Smooth muscle cell (in vitro differentiated cells): ENCODE data around the gene LRP1B. TPM values are rescaled to one million over a fixed set of nuclear protein-coding genes. Genes with fewer than 3 reads are reported as not detected.
A peak's percentile ranks its signal among the peaks of the same experiment; 100 is the strongest.

Source experiments
- DNase-seq: peaks from one replicate; lab custom pipeline; 2025; ENCODE audit not compliant: unreplicated experiment; lab: John Stamatoyannopoulos, UW
- H2AFZ ChIP-seq: fragments of 200-600 bp; sonication (generic); 2 replicates; pipeline ENCODE4 v1.6.0; 2016; ENCODE audit warnings: antibody characterized with exemption, low read depth, mild to moderate bottlenecking
- H3F3A ChIP-seq: fragments of 200-600 bp; sonication (generic); 2 replicates; pipeline ENCODE4 v1.6.0; 2017; ENCODE audit warnings: antibody characterized with exemption, low read depth
- H3K27ac ChIP-seq: fragments of 200-600 bp; sonication (generic); 2 replicates; pipeline ENCODE4 v1.5.1; 2016; ENCODE audit warnings: low read depth, mild to moderate bottlenecking
- H3K27me3 ChIP-seq: fragments of 200-600 bp; sonication (generic); 2 replicates; pipeline ENCODE4 v1.6.1; 2016; ENCODE audit warnings: low read depth, mild to moderate bottlenecking
- H3K36me3 ChIP-seq: fragments of 200-600 bp; sonication (generic); 2 replicates; pipeline ENCODE4 v1.5.1; 2016; ENCODE audit warnings: low read depth
- H3K4me1 ChIP-seq: fragments of 200-600 bp; sonication (generic); 2 replicates; pipeline ENCODE4 v1.5.1; 2016; ENCODE audit warnings: low read depth
- H3K4me2 ChIP-seq: fragments of 200-600 bp; sonication (generic); 2 replicates; pipeline ENCODE4 v1.6.0; 2016; ENCODE audit warnings: mild to moderate bottlenecking
- H3K4me3 ChIP-seq: fragments of 200-600 bp; sonication (generic); 2 replicates; pipeline ENCODE4 v1.5.1; 2016; ENCODE audit warnings: mild to moderate bottlenecking
- H3K79me2 ChIP-seq: fragments of 200-600 bp; sonication (generic); 2 replicates; pipeline ENCODE4 v1.6.0; 2016; ENCODE audit warnings: low read depth, mild to moderate bottlenecking
- H3K9ac ChIP-seq: fragments of 200-600 bp; sonication (generic); 2 replicates; pipeline ENCODE4 v1.6.0; 2016; ENCODE audit warnings: low read depth
- H3K9me3 ChIP-seq: fragments of 200-600 bp; sonication (generic); replicated peaks from 2 replicates; pipeline ENCODE4 v1.5.1; 2016; ENCODE audit warnings: low read depth
- H4K20me1 ChIP-seq: fragments of 200-600 bp; sonication (generic); 2 replicates; pipeline ENCODE4 v1.6.0; 2016; ENCODE audit warnings: low read depth
- WGBS: methylation state at CpG from one replicate; pipeline ENCODE4 v1.1.7; 2016; ENCODE audit warnings: low lambda C conversion rate; 5-methylcytosine and 5-hydroxymethylcytosine counted together
- polyA plus RNA-seq: library from polyadenylated mRNA; unstranded; fragments of >200 nt; fragmentation: Nextera tagmentation; extraction: Ambion mirVana; gene quantifications from 2 replicates; pipeline ENCODE4 v1.2.1, GENCODE V29; 2016
- total RNA-seq: library from RNA; depleted of rRNA; stranded (reverse); fragments of >200 nt; gene quantifications from 2 replicates; pipeline ENCODE4 v1.2.3, GENCODE V29; 2014
- TF ChIP-seq, protein P1 (sequence below): fragments of 200-600 bp; sonication (generic); IDR thresholded peaks from 2 replicates; pipeline ENCODE4 v1.5.1; 2017; ENCODE audit warnings: borderline replicate concordance, mild to moderate bottlenecking, antibody characterized with exemption; ENCODE audit not compliant: insufficient read depth, poor library complexity, severe bottlenecking

Gene LRP1B
- total and polyA plus RNA-seq, 2 experiments from 2014 or later, result 0.08 to 2.9 TPM

DNA sequence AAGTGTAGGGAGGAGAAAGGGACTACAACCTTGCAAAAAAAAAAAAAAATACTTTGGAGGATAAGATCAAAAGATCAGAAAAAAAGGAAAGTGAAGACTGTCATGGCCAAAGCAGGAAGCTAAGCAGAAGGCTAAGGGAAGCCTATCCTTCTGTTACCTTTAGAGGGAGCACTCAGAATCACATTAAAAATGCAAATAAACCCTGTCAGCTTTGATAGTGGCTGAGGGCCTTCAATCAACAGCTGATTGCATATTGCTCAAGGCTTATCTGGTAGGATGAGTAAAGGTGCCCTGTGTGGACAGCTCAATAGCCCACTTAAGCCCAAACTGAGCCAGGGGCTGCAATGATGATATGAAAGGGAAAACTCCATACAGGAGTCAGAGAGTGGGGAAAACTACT lies 1021.2 kb downstream of the LRP1B start:
- no peaks in the 10 kb centered on the region for H3F3A ChIP-seq
- DNase-seq, result no peak
- no peaks in the 10 kb centered on the region for H3K9me3 ChIP-seq
- H3K4me3 ChIP-seq, result no peak overlapping the region
- no peak overlapping the region for H3K9ac ChIP-seq
- TF ChIP-seq, protein P1, sequence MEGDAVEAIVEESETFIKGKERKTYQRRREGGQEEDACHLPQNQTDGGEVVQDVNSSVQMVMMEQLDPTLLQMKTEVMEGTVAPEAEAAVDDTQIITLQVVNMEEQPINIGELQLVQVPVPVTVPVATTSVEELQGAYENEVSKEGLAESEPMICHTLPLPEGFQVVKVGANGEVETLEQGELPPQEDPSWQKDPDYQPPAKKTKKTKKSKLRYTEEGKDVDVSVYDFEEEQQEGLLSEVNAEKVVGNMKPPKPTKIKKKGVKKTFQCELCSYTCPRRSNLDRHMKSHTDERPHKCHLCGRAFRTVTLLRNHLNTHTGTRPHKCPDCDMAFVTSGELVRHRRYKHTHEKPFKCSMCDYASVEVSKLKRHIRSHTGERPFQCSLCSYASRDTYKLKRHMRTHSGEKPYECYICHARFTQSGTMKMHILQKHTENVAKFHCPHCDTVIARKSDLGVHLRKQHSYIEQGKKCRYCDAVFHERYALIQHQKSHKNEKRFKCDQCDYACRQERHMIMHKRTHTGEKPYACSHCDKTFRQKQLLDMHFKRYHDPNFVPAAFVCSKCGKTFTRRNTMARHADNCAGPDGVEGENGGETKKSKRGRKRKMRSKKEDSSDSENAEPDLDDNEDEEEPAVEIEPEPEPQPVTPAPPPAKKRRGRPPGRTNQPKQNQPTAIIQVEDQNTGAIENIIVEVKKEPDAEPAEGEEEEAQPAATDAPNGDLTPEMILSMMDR, result no peak
- H3K36me3 ChIP-seq, result no peaks in the 10 kb centered on the region
- H4K20me1 ChIP-seq, result no peaks in the 10 kb centered on the region
- no peaks in the 10 kb centered on the region for H3K79me2 ChIP-seq
- no peaks in the 10 kb centered on the region for H3K27me3 ChIP-seq
- no peak overlapping the region for H3K4me2 ChIP-seq
- H3K4me1 ChIP-seq, result no peaks in the 10 kb centered on the region
- no peak overlapping the region for H3K27ac ChIP-seq
- H2AFZ ChIP-seq, result peak overlapping the region; percentile 13

DNA sequence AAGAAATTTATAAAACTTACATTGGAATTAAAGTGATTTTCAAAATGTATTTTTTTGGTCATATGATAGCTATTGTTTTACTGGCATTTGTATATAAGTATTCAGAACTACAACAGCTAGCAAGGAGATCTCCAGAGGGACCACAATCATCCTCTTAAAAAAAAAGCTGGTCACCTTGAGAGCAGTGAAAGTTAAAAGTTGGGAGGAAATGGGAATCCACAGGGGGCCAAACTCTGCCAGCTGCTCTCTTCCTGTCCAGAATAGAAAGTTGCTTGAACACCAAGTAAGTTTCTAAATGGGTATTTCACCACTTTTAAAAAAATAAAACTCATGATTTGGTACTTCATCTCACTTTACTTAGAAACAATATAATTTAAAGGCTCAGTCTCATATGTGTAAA lies 1025.1 kb downstream of the LRP1B start:
- Histone ChIP-seq H3K4me2 (no peak overlapping the region), H3F3A (no peaks in the 10 kb centered on the region), H3K27ac (no peak overlapping the region), H3K4me1 (no peaks in the 10 kb centered on the region), H3K9me3 (no peaks in the 10 kb centered on the region), H2AFZ (no peak overlapping the region), H3K27me3 (no peaks in the 10 kb centered on the region), H3K36me3 (no peaks in the 10 kb centered on the region), H3K4me3 (no peak overlapping the region), H3K79me2 (no peaks in the 10 kb centered on the region), H3K9ac (no peak overlapping the region), H4K20me1 (no peaks in the 10 kb centered on the region)
- TF ChIP-seq, protein P1, result no peak
- DNase-seq, result no peak

DNA sequence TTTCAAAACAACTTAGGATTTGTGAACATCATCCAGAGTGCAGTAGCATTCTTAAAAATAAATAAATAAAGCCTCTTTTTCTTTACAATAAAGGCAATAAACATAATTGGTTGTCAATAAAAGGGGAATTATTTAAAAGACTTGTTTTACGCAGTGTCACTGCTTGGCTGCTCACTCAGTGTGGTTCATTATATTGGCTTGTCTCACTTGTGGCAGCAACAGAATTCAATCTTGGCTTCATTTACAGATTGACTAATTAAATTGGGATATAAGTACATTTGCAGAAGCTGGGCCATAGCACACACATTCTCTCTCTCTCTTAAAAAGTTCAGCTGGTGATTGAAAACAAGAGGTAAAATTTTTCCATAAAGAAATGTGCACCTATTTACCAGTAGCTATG lies 1027.6 kb downstream of the LRP1B start:
- Histone ChIP-seq H3K4me3 (no peak overlapping the region), H3F3A (no peaks in the 10 kb centered on the region), H2AFZ (no peak overlapping the region), H3K27me3 (no peaks in the 10 kb centered on the region), H3K9ac (no peak overlapping the region), H3K4me1 (no peaks in the 10 kb centered on the region), H3K4me2 (no peak overlapping the region), H3K27ac (no peak overlapping the region), H3K36me3 (no peaks in the 10 kb centered on the region), H3K9me3 (no peaks in the 10 kb centered on the region), H4K20me1 (no peaks in the 10 kb centered on the region), H3K79me2 (no peaks in the 10 kb centered on the region)
- 69% methylated on average over 1 of the region's 1 CpG for WGBS
- TF ChIP-seq, protein P1, result no peak
- DNase-seq, result no peak

DNA sequence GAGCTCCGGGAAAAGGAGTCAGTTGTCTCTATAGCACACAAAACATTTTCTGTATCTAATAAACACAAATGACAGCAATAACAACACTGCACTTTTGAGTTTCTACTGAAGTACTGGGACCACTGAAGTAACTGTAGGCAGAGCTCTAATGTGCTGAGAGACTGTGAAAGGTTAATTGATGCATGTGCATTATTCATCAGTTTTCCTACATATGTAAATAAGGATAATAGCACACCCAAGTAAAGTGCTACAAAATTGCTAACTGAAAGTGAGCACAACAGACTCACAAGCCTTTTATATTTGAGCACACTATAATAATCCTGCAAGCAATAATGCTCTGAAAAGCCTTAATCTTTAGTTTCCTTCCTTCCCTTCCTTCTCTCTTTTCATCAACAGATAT lies 1051.6 kb downstream of the LRP1B start:
- Histone ChIP-seq H3K4me3 (no peak overlapping the region), H3K36me3 (no peaks in the 10 kb centered on the region), H3F3A (no peaks in the 10 kb centered on the region), H3K79me2 (no peaks in the 10 kb centered on the region), H3K9me3 (no peaks in the 10 kb centered on the region), H3K4me2 (no peak overlapping the region), H3K9ac (no peak overlapping the region), H4K20me1 (no peaks in the 10 kb centered on the region), H3K4me1 (peaks cover 3% of the 10 kb centered on the region), H2AFZ (no peak overlapping the region), H3K27me3 (no peaks in the 10 kb centered on the region), H3K27ac (no peak overlapping the region)
- no peak for DNase-seq
- 97% methylated on average over 1 of the region's 1 CpG for WGBS
- TF ChIP-seq, protein P1, result no peak
